GM21515 (cell line): ENCODE measurements around the gene CARD14.
A peak's percentile ranks its signal among the peaks of the same experiment; 100 is the strongest.
"Not testable (repeated sequence)": the region's sequence is repeated elsewhere in the genome, so short reads cannot be mapped to it uniquely, and the experiment has no call there.

Experiments
- ATAC-seq: cut with Tn5 transposase; IDR thresholded peaks from one replicate; pipeline ENCODE4 v1.9.1; 2021; ENCODE audit not compliant: unreplicated experiment

The CARD14 gene

DNA sequence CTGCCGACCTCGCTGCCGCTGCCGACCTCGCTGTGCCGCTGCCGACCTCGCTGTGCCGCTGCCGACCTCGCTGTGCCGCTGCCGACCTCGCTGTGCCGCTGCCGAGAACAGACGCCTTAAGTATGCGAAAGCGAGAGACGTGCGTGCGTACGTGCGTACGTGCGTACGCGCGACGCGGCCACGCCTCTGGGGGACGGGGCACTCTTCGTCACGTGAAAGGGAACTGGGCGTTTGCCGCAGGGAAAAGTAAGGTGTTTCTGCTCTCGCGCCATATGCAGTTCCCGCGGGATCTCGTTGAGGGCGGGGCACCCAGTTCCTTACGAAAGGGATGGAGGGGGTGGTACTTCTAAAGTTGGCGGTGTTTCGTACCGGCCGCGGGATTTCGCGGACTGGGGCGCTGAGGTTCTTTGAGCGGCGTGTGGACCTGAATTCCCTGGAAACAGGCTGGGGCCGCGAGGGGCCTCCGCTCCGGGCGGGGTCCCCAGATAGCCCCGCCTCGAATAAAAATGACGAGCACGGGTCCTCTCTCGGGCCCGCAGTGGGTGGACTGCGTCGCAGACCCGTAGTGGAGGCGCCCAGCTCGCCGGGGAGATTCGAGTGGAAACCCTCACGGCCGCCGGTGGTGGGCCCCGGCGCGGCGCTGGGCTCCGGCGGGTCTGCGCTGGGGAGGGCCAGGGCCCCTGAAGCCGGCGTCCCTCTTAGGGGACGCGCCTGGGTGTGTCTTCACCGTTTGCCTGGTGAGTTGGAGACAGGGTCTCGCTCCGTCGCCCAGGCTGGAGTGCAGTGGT, 22.6 kb upstream of the CARD14 start, which contains the start of gene EIF4A3:
TSS of gene EIF4A3 (minus strand) at position 94 of the 788 bp plus-strand sequence. CDS start 167 bp downstream, outside the sequence.
- peak; percentile 80 for ATAC-seq

DNA sequence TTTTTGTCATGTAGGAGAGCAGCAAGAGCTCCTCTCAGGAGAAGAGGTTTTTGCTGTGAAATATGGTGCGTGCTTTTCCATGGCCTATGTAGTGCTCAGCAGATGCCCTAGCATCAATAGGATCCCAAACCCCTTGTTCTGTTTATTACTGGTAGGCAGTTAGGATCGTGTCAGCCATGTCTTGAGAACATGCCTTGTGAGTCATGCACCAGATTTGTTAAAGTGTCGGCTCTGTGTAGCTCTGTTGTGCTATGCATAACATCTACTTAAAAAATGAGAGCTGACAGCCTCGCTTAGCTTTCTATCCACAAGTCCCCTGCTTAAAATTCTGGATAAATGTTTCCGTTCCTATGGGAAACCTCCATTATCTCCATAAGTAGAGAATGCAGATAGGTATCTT, 18.5 kb upstream of the CARD14 start:
- ATAC-seq = no peak

DNA sequence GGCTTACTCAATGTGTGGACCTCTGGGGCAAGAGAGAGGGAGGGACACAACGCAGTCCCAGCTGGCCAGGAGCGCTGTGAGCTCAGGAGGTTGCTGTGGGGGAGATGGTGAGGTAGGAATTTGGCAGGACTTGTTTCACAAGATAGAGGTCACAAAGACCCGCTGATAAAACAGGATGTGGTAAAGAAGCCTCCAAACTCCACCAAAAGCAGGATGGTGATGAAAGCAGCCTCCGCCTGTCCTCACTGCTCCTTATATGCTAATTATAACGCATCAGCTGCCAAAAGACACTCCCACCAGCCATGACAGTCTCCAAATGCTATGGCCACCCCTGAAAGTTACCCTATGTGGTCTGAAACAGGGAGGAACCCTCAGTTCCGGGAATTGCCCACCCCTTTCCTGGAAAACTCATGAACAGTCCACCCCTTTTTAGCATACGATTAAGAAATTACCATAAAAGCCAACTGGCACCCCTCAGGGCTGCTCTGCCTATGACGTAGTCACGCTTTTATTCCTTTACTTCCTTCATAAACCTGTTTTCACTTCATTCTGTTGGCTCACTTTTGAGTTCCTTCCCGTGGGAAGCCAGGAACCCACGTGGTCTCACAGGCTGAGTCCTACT, 17.6 kb upstream of the CARD14 start:
- no peak for ATAC-seq

DNA sequence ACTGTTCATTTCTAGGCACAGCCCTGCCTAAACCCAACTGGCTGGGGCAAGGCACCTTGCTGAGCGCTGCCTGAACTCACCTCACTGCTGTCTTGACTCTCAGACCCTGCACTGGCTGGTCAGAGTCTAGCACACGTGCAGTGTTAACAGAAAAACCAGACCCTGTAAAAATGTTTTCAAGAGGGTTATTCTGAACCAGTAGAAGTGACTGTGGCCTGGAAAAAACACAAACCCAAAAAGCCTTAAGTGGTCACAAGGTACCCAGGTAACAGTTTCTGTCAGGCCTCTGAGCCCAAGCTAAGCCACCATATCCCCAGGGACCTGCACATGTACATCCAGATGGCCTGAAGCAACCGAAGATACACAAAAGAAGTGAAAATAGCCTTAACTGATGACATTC, 16.8 kb upstream of the CARD14 start:
- ATAC-seq = no peak

DNA sequence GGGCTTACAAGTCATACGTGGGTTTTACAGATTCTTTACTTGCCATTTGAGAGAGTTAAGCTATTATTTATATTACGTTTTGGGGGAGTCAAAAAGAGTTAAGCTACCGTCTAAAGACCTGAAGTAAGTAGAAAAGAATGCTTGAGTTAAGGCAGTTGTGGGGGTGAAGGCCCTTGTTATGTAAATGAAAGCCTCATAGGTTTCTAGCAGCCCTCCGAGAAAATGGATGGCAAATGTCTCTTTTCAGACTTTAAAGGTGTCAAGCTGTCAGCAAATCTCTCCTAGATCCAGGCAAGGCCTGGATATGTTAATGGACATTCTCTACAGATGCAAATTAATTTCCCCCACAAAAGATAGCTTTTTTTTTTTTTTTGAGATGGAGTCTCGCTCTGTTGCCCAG, 15.7 kb upstream of the CARD14 start:
- no peak for ATAC-seq

DNA sequence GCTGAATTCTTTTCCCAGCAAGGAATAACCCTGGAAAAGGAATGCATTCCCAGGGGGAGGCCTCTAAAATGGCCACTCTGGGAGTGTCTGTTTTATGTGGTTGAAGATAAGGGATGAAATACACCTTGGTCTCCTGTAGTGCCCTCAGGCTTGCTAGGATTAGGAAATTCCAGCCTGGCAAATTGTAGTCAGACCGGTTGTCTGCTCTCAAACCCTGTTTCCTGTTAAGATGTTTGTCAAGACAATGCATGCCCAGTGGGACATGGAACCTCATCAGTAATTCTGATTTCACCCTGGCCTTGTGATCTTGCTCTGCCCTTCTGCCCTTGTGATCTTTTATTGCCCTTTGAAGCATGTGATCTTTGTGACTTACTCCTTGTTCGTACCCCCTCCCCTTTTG, 14.2 kb upstream of the CARD14 start:
- not testable (repeated sequence) for ATAC-seq

DNA sequence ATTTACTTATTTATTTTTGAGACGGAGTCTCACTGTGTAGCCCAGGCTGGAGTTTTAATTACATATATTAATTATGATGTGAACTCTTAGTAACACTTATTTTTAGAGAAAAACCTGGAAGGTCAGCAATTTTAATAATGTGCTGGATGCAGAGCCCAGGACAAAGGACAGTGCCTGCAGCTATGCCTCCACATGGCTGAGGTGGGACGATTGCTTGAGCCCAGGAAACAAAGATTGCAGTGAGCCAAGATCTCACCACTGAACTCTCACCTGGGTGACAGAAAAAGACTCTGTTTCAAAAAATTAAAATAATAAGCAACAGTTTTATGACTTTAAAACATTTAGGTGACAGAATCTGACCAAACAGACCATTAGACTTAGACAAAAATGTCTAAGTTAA, 11.0 kb upstream of the CARD14 start:
- no peak for ATAC-seq

DNA sequence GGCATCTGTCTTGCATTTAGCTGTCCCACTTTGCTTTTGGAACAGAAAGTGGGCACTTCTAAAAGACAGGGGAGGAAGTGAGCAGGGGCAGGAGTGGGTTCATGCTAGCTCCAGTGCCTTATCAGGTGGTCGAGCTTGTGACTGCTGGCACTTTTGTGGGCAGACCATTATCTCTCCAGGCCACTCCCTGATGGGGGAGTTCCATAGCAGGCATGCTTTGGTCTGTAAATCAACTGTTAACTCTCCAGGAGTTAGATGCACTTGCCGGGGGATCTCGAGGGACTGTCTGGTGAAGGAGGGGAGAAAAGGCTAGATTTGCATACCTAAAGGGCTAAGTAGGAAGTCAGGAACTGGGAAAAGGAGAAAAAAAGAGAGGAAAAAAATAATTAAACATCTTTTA, 9.3 kb upstream of the CARD14 start:
- no peak for ATAC-seq

DNA sequence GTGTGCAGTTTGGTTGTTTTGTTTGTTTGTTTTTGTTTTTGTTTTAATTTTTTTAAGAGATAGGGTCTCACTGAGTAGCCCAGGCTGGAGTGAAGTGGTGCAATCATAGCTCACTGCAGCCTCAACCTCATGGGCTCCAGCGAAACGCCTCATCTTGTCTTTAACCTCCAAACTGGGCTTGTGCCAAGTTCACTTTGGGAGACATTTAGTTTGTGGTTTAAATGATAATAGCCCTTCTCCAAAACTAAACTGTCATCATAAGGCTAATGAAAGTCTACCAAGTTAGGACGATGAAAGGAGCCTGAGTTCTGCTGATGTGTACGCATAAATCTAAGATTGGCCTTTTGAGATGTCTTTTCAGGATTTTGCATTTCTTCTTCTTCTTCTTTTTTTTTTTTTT, 6.5 kb upstream of the CARD14 start:
- ATAC-seq = no peak

DNA sequence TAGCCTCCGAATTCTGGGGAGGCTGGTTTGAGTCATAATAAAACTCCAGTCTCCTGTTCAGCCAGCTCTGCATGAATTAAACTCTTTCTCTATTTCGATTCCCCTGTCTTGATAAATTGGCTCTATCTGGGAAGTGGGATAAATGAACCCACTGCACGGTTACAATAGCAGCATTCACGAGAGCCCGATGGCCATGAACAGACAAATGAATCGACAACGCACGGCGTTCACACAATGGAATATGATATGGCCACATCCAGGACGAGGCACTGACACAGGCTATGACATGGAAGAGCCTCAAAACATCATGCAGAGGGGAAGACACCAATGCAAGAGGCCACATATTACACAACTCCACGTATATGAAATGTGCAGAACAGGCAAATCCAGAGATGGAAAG, 5.6 kb upstream of the CARD14 start:
- ATAC-seq = no peak

DNA sequence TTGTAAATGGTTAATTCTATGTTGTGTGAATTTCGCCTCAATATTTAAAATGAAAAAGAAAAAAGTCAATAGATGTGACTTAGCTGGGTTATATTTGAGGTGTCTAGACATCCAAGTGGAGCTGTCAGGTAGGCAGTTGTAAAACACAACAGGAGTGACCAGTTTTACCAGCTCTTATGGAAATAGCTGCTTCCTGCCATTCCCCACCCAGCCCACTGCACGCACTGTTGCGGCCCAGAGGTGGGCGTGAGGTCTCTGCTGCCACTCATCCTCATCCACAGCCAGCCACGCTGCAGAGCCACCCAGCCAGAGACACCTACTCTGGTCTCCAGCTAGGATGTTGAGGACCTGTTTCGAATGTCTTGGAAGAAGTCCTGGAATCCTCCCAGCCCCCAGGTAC, 3.4 kb upstream of the CARD14 start:
- no peak for ATAC-seq

DNA sequence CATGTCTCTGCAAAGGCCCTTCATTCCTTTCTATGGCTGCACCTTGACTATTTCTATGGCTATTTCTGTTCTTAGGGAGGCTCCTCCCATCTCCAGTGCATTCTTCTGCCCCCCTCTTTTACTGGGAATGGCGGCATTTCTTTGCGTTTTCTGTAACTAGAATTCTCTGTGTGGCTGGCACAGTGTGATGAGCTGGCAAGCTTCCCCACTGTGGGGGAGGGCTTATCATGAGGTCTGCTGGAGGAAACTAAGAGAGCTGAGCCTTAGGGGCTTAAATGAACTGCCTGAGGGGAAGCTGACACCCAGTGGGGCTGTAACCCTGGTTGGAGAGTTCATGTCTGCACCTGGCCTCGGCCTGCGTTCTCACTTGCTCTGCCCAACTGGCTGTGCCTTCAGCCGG, 1.5 kb upstream of the CARD14 start:
- no peak for ATAC-seq

DNA sequence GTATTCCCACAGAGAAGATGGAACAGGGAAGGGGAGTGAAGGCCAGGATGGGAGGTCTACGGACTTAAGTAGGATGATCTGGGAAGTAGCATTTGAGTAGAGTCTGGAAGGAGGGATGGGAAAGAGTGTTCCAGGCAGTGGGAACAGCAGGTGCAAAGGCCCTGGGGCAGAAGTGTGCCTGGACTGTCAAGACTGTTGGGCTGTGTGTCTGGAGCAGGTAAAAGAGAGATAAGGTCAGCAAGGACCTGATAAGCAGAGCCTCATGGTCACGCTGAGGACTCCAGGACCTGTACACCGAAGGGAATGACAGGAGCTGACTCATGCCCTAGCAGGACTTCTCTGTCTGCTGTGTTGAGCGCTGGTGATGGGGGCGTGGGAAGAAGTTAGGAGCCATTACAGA, 723 bp upstream of the CARD14 start:
- no peak for ATAC-seq

DNA sequence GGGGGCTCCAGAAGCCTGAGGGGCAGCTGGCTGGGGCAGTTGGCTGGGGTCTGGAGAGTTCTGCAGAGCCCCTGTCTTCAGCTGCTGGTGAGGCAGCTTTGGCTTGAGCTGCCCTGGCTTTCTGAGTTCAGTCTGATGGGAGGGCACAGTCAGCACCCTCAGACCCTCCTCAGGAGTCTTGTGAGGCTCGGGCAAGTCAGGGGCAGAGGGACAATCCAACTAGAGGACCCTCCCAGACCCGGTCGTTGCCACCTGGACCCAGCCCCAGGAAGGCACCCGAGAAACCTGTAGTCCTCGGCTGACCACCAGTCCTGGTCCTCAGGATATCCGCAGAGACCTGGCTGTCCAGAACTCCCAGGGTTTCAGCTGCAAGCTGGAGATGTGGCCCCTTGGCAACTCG, 1.9 kb downstream of the CARD14 start:
- ATAC-seq = no peak

DNA sequence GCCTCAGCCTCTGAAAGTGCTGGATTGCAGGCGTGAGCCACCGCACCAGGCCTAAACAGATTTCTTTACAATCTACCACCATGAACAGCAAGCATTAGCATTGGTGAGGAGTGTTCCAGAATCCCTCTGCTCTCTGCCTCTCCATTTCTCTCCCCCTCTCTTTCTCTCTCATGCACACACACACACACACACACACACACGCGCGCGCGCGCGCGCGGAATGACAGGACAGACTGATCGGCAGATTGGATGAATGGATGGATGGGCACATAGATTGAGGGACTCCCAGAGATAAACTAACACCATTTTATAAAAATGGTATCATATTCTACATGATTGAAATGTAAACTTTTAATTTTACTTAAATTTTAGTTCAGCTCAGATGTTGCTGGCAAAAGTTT, 3.3 kb downstream of the CARD14 start:
- ATAC-seq = no peak

DNA sequence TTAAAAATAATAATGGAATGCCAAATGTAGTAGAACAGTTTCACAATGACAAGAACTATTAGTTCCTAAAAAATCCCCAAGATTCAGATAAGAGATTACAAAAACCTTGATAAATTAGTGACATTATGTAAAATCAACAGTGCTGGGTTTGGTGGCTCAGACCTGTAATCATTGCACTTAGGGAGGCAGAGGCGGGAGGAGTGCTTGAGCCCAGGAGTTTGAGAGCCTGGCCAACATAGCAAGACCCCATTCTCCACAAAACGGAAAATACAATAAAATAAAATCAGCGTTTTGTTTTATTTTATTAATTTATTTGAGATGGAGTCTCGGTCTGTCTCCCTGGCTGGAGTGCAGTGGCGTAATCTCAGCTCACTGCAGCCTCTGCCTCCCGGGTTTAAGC, 4.1 kb downstream of the CARD14 start:
- no peak for ATAC-seq

DNA sequence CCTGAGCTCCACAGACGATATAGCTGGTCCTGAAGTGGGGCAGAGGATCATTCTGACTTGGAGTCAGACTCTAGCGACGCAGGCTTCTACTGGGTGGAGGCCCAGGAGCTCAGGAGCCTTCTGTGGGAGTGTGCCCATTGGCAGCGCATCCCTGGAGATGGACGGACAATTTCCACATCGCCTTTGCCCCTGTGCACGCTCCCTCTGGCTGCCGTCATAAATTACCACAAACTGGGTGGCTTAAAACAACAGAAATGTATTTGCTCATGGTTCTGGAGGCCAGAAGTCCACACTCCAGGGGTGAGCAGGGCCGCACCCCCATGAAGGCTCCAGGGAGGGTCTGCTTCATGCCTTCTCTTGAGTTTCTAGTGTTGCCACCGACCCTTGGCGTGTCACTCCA, 6.9 kb downstream of the CARD14 start:
- ATAC-seq = no peak

DNA sequence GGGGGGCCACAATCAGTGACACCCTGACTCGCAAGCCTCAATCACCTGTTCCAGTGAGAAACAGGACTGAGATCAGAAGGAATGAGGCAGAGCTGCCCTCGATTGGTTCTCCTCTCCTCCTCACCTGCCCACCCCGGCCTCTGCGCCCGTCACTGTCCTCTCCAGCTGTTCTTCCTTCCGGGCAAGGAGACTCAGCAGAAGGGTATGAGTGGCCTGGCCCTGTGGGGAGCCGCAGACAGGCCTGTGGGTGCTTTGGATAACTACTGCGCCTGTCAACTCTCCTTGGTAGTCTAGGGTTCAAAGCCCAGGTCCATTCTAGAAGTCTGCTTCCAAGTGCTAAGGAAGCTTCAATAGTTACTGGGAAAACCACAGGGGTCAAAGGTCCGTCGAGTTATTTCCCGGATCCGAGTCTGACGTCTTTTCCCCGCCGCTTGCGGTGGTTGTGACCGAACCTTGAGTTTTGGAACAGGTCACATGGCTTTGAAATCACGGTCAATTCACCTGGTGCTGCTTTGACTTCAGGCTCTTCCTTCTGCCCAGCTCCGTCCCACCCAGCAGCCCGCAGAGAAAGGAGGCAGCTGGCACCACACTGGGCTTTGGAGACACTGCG, 8.3 kb downstream of the CARD14 start:
- ATAC-seq = no peak

DNA sequence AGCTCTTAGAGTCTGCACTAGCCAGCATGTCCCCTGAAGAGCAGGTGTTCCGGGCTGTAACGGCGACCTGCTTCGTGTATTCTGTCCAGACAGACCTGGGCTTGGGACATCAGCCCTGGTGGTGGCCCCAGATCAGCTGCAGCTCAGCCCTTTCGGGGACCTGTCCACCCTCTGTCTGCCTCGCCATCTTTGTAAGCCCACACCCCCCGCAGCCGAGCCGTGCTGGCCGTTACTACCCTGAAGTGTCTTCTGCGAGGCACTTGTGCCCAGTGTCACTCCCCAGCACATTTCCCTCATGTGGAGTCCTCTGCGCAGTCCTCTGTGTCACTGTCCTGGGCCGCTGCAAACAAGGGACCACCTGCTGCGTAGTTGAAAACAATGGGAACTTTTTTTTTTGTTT, 10.4 kb downstream of the CARD14 start:
- no peak for ATAC-seq

DNA sequence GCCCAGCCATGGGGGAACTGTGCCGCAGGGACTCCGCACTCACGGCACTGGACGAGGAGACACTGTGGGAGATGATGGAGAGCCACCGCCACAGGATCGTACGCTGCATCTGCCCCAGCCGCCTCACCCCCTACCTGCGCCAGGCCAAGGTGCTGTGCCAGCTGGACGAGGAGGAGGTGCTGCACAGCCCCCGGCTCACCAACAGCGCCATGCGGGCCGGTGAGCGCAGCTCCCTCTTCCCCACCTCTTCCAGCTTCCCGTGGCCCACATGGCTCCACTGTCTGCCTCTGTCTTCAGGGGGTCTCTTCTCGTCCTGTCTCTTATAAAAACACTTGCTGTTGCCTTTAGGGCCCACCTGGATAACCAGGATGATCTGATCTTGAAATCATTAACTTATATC, 11.6 kb downstream of the CARD14 start:
- no peak for ATAC-seq

DNA sequence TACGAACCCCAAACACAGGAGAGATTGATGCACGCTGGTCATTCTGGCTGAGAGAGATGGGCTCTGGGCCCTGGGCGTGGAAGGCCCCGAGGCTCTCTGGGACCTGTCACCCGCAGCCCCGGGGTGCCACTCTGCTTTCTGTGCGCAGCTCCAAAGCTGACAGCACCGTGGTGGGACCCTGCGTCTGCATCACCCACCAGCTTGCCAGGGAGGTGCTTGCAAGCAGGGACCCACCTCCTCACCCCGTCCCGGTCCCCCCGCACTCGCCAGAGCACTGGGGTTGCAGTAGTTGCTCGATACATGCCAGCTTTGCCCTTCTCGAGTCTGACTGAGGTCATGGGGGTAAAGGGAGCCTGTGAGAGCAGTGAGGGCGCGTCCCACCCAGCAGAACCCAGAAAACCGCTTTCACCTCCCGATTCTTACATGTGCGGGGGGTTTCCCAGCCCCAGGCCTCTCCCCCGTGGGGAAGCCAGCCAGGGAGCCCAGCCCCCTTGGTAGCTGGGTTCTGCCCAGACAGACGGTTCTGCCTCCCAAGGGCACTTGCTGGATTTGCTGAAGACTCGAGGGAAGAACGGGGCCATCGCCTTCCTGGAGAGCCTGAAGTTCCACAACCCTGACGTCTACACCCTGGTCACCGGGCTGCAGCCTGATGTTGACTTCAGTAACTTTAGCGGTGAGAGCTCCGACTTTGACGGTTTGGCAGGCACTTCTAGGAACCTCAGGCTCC, 12.5 kb downstream of the CARD14 start:
- ATAC-seq = no peak

DNA sequence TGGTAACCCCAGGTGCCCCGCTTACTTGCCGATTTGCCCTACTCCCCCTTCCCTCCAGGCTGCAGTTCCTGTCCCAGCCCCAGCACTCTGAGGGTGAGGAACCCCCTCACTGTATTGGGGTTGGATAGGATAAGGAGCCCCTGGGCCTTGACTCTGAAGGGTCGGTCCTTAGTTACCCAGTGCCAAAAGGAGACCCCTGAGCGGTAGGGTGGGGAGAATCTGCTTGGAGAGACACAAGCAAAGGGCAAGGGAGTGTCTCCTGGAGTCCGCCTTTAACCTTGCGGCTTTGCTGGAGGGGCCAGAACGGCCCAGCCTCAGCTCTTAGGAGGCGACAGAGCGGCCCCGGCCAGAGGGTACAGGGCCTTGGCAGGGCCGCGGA, 13.0 kb downstream of the CARD14 start:
- ATAC-seq = no peak
